ENCODE measurements around the gene CBR4. TPM values are rescaled to one million over a fixed set of nuclear protein-coding genes. Genes with fewer than 3 reads are reported as not detected.

CBR4 gene
- 11.7 and 12.4 TPM in 2 replicates for total RNA-seq

DNA sequence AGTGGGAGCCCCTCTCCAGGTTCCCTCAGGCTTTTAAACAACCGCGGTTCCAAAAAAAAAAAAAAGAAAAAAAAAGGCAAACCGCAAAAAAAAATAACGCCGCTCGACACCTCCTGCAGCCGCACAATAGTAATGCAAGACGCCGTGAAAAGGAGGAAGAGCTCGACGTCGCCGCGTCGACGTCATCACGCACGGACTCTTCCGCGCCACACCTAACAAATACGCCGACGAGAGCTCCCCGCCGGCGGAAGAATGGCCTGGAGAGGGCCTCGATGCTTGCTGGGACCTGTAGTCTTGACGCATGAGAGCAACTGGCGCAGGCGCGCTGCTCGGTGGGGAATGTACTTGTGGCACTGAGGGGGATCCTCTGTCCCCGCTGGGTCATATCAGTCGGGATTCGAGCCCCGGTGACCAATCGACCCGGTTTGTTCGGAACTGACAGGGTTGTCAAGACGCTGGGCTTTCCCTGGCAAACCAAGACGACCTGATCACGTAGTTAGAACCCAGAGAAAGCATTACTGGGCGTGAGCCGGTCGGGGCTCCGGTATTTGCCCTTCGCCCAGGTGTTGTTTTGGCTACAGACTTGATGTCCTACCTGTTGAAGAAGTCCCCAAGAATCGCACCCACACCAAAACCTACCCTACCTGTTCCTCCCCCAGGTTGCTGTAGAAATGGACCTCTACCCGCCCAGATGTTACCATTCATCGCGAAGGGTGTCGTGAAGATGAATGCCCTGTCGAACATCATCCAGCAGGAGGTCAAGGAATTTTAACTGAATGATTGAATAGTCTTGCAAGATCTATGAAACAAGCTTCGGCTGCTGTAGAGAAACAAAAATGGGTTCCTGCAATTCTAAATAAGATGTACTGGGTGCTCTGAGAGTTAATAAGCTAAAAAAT lies at the start of gene CBR4:
TSS of gene CBR4 (minus strand) at position 131 of the 899 bp plus-strand sequence. CDS start 166 bp downstream, outside the sequence.

All from regular cardiac myocyte (primary cell).